ENCODE results near the gene DENND5B.

DNA sequence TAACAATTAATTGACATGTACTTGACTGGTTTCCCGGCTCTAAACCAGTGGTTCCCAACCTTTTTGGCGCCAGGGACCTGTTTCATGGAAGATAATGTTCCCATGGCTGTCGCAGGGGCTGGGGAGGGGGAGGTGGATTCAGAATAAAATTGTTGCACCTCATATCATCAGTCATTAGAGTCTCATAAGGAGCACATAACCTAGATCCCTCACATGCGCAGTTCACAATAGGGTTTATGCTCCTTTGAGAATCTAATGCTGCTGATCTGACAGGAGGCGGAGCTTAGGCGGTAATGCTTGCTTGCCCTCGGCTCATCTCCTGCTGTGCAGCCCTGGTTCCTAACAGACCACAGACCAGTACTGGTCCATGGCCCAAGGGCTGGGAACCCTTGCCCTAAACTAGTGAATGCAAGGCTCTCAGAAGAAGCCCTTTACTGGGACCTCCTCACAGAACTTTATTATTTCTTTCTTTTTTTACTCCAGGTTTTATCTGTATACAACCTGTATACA is 178.6 kb downstream of the DENND5B start:
- TF ChIP-seq, protein P1, sequence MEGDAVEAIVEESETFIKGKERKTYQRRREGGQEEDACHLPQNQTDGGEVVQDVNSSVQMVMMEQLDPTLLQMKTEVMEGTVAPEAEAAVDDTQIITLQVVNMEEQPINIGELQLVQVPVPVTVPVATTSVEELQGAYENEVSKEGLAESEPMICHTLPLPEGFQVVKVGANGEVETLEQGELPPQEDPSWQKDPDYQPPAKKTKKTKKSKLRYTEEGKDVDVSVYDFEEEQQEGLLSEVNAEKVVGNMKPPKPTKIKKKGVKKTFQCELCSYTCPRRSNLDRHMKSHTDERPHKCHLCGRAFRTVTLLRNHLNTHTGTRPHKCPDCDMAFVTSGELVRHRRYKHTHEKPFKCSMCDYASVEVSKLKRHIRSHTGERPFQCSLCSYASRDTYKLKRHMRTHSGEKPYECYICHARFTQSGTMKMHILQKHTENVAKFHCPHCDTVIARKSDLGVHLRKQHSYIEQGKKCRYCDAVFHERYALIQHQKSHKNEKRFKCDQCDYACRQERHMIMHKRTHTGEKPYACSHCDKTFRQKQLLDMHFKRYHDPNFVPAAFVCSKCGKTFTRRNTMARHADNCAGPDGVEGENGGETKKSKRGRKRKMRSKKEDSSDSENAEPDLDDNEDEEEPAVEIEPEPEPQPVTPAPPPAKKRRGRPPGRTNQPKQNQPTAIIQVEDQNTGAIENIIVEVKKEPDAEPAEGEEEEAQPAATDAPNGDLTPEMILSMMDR (IDR thresholded peaks at IDR 0.05; ENCODE audit: insufficient read depth, low read length) = no peak
- TF ChIP-seq, protein P2, sequence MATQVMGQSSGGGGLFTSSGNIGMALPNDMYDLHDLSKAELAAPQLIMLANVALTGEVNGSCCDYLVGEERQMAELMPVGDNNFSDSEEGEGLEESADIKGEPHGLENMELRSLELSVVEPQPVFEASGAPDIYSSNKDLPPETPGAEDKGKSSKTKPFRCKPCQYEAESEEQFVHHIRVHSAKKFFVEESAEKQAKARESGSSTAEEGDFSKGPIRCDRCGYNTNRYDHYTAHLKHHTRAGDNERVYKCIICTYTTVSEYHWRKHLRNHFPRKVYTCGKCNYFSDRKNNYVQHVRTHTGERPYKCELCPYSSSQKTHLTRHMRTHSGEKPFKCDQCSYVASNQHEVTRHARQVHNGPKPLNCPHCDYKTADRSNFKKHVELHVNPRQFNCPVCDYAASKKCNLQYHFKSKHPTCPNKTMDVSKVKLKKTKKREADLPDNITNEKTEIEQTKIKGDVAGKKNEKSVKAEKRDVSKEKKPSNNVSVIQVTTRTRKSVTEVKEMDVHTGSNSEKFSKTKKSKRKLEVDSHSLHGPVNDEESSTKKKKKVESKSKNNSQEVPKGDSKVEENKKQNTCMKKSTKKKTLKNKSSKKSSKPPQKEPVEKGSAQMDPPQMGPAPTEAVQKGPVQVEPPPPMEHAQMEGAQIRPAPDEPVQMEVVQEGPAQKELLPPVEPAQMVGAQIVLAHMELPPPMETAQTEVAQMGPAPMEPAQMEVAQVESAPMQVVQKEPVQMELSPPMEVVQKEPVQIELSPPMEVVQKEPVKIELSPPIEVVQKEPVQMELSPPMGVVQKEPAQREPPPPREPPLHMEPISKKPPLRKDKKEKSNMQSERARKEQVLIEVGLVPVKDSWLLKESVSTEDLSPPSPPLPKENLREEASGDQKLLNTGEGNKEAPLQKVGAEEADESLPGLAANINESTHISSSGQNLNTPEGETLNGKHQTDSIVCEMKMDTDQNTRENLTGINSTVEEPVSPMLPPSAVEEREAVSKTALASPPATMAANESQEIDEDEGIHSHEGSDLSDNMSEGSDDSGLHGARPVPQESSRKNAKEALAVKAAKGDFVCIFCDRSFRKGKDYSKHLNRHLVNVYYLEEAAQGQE (IDR thresholded peaks at IDR 0.05; ENCODE audit: insufficient replicate concordance, low read depth) = no peak
